ENCODE data around the gene UROS. TPM values are rescaled to one million over a fixed set of nuclear protein-coding genes. Genes with fewer than 3 reads are reported as not detected.

Gene UROS
- total and polyA plus RNA-seq, 2 donors (not counting 3 experiments of a cell fraction or from before 2014, with no cell fraction given): 38.4 to 42.0 TPM

GRCh38 chr10:125820701-125821100 is 2.4 kb downstream of the UROS start:
- H3K79me2 ChIP-seq (ENCODE audit: control insufficient read depth, insufficient read depth, low read length): peaks cover 30% of the 10 kb centered on the region
- no peaks in the 10 kb centered on the region for H3K36me3 ChIP-seq (ENCODE audit: control insufficient read depth in 2 of 2, extremely low read depth in 1 of 2, insufficient read depth in 2 of 2, low read length in 2 of 2)
- H4K20me1 ChIP-seq (replicated peaks; ENCODE audit: control insufficient read depth, extremely low read depth, insufficient read depth, low read length): no peaks in the 10 kb centered on the region
- ChIA-PET POLR2A (no interaction called here), CTCF (no interaction called here)
- intact Hi-C loops (cut with micrococcal nuclease): loop anchor here (5.0 kb wide), 1 partner anchor 78 kb away; no protein-coding TSS in a partner anchor
- DNase-seq (ENCODE audit: low read depth, low spot score) (no peak), FAIRE-seq (no peak)
- H3K4me2 ChIP-seq (ENCODE audit: insufficient read depth, low read length): no peak overlapping the region
- no peaks in the 10 kb centered on the region for H3K9me3 ChIP-seq (replicated peaks; ENCODE audit: control insufficient read depth, insufficient read depth, low read length)
- H3K9ac ChIP-seq (replicated peaks; ENCODE audit: extremely low read depth, insufficient read depth, low read length): no peak overlapping the region
- no peaks in the 10 kb centered on the region for H3K9me1 ChIP-seq (replicated peaks; ENCODE audit: control insufficient read depth, extremely low read depth, insufficient read depth, low read length)
- no peak overlapping the region for H3K4me3 ChIP-seq (replicated peaks in 1 of 3; ENCODE audit: insufficient read depth in 1 of 3, low read depth in 1 of 3, low read length in 3 of 3)
- H3K27ac ChIP-seq (ENCODE audit: insufficient read depth, low read depth, low read length): no peak overlapping the region
- dilution Hi-C loops (cut with MboI; ENCODE audit: extremely low pct_ligation_motif_present, low sequenced_read_pairs): no loop called here
- peaks cover 18% of the 10 kb centered on the region for H3K4me1 ChIP-seq (ENCODE audit: control insufficient read depth, extremely low read depth, insufficient read depth, low read length)
- no peaks in the 10 kb centered on the region for H3K27me3 ChIP-seq (ENCODE audit: control insufficient read depth in 2 of 2, insufficient read depth in 2 of 2, low read length in 2 of 2)
- BruUV-seq (replicated peaks): no TSS peak
- H2AFZ ChIP-seq (ENCODE audit: low read depth, low read length): no peak overlapping the region
- TF ChIP-seq FOS (IDR thresholded peaks at IDR 0.05; ENCODE audit: borderline replicate concordance, insufficient read depth, low read length) (no peak), MYC (IDR thresholded peaks at IDR 0.05; ENCODE audit: low read depth, low read length) (no peak), JUN (IDR thresholded peaks at IDR 0.05; ENCODE audit: borderline replicate concordance, insufficient read depth, insufficient read length, low read depth) (no peak), EZH2 (IDR thresholded peaks at IDR 0.05; ENCODE audit: borderline replicate concordance, low read depth, low read length, severe bottlenecking) (no peak), GATA2 (IDR thresholded peaks at IDR 0.05; ENCODE audit: insufficient read depth, insufficient read length, low read depth, low read length) (no peak), POLR2A (IDR thresholded peaks at IDR 0.05; ENCODE audit: low read depth, low read length) (no peak), MAX (IDR thresholded peaks at IDR 0.05; ENCODE audit: insufficient read depth, insufficient read length) (no peak), POLR2AphosphoS5 (IDR thresholded peaks at IDR 0.05; ENCODE audit: insufficient read depth, low read depth, low read length) (no peak), CTCF (IDR thresholded peaks at IDR 0.05; ENCODE audit: extremely low read depth in 1 of 2, insufficient read depth in 1 of 2, low read depth in 1 of 2, low read length in 2 of 2) (no peak)

All from endothelial cell of umbilical vein (primary cell).